ENCODE measurements around the gene CDK5RAP2.

DNA sequence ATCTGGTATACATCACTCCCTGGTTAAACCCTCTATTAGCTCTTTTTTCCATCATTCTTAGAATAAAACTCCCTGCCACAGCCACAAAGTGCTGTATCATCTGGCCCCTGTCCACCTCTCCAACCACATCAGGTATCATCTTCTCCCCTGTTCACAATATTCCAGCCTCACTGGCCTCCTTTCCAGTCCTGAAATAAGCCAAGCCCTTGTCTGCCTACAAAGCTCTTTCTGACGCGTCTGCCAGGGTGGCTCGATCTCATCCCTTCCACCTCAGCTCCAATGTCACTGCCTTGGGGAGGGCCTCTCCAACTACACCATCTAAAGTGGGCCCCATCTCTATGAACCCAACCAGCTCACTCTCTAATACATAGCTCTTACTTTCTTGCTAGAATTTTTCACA lies 21.5 kb downstream of the CDK5RAP2 start:
- TF ChIP-seq EZH2 (IDR thresholded peaks at IDR 0.05; ENCODE audit: borderline replicate concordance, low read depth, low read length, severe bottlenecking): no peak
- TF ChIP-seq, protein P1, sequence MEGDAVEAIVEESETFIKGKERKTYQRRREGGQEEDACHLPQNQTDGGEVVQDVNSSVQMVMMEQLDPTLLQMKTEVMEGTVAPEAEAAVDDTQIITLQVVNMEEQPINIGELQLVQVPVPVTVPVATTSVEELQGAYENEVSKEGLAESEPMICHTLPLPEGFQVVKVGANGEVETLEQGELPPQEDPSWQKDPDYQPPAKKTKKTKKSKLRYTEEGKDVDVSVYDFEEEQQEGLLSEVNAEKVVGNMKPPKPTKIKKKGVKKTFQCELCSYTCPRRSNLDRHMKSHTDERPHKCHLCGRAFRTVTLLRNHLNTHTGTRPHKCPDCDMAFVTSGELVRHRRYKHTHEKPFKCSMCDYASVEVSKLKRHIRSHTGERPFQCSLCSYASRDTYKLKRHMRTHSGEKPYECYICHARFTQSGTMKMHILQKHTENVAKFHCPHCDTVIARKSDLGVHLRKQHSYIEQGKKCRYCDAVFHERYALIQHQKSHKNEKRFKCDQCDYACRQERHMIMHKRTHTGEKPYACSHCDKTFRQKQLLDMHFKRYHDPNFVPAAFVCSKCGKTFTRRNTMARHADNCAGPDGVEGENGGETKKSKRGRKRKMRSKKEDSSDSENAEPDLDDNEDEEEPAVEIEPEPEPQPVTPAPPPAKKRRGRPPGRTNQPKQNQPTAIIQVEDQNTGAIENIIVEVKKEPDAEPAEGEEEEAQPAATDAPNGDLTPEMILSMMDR (IDR thresholded peaks at IDR 0.05; ENCODE audit: borderline replicate concordance, extremely low read depth, low read length, poor library complexity, severe bottlenecking): no peak
